HG03196 (cell line): ENCODE results near the gene JAML.
A peak's percentile ranks its signal among the peaks of the same experiment; 100 is the strongest.

Experiments
- ATAC-seq: cut with Tn5 transposase; IDR thresholded peaks from one replicate; pipeline ENCODE4 v1.9.1; 2021; ENCODE audit not compliant: unreplicated experiment

JAML gene

DNA sequence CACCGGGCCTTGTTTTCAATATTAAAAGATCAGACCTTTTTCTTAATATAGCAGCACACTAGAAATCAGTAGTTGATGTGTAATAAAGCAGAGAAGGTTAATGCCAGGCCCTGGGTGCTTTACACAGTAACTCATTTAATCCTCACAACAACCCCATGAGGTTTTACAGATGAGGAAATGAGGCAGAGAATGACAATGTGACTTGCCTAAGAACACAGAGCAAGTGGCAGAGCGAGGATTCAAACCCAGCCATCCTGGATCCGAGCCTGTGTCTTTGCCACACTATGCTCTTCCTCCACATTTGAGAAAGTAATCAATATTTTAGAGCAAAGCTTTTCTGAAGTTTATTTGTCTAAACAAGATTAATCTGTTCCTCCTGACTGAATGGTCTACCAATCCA is 7.2 kb downstream of the JAML start:
- no peak for ATAC-seq

DNA sequence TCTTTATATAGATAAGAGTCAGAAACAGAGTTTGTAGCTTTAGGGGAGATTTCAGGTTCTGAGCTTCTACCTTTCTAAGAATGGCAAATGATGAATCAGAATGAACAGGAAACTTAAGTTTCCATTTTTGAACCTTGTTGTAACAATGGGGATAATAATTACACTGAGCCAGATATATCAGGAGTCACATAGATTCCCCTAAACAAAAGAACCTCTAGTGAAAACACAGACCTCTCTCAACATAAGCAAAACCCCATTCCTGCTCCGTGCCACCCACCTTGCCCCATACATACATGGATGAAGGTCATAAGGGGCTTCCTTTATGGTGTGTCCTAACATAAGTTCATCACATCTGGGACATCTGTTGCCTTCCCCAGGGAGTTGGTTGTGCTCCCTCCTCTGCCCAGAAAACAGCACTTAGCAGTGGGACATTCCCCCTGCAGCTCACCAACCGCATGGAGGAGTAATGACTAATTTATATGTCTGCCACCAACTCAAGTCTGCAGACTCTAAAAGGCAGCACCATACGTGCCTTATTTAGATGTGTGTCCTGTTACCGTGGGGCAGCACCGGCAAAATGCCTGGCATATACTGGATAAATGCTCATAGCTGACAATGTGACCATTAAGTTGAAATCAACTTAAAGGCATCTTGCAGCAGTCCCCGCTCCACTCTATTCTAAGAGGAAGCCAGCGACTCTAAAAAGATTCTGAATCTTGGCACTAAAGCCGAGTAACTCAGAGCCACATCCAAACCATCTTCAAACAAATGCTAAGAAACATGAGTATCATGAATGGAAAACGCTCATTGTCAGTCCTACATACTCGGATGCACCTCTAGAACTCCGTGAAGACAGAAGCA is 8.0 kb downstream of the JAML start:
- ATAC-seq: peak; percentile 50

DNA sequence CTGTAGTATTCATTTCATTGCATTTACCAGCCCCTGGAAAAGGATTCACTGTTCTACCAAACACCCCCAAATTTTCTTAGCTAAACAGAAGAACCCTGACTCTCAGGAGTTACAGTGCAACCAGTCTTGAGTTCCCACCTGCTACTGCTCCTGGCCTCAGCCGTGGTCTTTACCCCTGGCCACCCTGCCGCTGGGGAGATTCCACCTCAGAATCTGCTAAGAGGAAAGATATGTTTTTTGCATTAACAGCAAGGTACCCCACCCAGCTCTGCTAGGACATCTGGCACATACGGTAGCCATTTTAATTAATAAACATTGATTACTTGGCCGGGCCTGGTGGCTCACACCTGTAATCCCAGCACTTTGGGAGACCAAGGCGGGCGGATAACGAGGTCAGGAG is 9.0 kb downstream of the JAML start:
- no peak for ATAC-seq

DNA sequence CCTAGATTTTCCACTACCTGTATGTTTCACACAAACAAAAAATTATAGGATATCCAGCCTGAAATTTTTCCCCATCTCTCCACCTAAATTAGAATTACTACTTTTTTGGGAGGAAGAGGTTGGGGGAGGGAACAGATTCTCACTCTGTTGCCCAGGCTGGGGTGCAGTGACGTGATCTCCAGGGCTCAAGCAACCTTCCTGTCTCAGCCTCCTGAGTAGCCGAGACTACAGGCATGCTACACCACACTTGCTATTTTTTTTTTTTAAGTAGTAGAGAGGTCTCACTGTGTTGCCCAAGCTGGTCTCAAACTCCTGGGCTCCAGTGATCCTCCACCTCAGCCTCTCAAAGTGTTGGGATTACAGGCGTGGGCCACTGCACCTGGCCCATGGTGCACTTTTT is 9.5 kb downstream of the JAML start:
- ATAC-seq: no peak

DNA sequence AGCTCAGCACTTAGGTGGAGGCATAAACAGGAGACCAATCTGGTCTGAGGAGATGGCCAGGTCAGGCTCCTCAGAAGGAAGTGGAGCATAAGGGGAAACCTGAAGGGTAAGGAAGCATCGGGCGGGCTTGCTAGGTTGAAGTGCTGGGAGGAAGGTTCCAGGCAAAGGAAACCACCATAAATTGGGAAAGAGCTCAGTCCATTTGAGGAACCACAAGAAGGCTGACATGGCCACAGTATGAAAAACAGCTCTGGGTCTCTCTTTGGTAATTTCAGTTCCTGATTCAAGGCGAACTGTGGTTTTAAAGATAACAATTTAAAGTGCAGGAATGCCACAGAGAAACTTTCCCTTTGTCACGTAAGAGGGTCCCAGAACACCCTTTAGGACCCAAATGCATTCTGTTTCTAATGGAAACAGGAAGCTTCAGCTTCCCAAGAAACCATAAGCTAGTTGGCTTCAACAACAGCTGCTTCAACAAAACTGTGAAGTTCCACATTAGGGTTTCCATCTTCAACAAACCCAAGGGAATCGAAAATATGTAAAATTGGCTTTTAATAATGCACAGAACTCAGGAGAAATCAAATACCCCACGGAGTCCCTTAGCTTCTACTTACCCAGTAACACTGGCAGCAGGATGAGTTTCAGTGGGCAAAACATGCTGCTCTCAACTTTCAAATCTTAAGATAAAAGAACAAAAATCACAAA is 10.4 kb downstream of the JAML start:
- ATAC-seq: no peak

DNA sequence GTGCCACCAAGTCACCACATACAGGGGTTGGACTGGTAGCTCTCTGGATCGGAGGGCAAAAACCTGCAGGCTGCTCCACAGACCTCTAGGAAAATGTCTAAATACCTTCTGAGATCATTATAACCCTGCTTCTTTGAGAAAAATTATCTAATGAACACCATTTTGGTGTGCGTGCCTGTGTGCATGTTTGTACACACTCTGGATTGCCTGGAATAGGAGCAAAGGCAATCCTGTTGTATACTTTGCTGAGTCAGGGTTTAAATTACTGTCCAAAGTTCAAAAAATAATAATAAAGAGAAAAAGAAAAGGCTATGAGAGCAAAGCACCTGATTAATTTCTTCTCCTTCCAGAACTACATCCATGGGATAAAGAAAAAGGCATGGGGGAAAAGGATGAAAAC is 11.0 kb downstream of the JAML start:
- ATAC-seq: no peak

DNA sequence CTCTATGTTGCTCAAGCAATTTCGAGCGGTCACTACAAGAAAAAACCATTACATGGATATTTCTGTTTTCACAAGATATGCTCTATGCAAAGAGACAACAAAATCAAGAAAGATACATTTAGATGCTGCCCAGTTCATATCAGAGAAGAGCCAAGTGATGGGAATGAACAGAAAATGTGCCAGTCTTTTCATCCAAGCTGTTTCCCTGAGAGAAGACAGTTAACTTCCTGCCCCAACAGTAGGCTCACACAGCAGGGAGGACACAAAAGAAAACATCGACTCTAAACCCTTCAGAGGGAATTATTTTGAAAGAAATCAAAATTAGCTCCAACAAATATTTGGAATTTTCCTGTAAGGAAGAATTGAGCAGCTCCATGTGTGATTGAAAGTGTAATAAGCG is 11.6 kb downstream of the JAML start:
- no peak for ATAC-seq

DNA sequence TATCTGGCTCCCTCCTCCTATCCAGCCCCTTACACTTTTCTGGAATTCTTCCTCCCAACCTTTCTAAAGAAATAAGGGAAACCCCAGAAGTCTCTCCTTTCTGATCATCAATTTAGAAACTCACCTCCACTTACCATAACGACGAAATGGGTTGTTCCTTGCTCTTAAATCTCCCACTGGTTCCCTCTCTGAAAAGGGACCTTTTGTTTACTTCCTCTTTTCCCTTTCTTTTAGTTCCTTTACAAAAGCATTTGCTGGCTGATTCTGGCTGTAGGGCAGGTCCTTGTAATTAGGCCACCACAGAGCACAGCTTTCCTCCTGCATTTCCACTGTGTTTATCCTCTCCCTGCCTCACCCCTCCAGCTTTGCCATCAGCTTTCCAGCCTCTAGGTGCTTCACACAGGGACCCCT is 12.0 kb downstream of the JAML start:
- ATAC-seq: no peak

DNA sequence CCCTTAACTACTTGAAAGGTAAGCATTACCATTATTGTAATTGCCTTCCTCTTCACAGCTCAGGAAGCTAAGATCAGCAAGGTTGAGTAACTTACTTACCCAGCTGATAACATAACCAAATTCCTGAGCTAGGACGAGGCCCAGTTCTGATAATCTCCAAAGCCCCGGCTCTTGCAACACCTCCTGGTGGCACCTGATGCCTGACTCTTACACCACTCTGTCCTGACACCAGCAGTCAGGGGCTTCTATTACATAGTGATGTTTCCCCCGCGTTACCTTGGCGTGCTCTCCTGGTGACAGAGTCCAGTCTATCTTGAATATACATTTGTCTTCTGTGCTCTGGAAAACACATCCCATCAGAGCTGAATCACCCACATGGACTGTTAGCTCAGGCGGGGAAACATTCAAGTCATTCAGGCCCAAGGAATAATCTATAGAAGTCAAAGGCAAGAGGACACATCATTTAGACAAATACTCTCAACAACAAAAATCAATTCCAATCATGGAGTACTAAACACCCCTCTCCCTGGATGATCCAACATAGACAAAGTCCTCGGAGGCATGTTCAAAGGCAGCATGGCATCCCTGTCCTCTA is 12.6 kb downstream of the JAML start:
- no peak for ATAC-seq

DNA sequence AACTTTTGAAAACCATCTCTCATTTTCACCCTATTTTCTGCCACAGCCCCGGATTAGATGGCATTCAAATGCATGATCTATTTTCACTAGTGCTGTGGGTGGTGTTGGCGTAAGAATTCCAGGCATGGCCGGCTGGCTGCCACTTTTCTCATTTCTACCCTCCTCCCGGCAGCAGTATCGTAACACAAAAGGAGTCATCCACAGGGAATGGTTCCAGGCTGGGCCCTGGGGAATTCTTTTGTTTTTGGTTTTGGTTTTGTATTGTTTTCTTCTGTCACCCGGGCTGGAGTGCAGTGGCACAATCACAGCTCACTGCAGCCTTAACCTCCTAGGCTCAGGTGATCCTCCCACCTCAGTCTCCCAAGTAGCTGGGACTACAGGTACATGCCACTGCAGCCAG is 13.8 kb downstream of the JAML start:
- ATAC-seq: no peak

DNA sequence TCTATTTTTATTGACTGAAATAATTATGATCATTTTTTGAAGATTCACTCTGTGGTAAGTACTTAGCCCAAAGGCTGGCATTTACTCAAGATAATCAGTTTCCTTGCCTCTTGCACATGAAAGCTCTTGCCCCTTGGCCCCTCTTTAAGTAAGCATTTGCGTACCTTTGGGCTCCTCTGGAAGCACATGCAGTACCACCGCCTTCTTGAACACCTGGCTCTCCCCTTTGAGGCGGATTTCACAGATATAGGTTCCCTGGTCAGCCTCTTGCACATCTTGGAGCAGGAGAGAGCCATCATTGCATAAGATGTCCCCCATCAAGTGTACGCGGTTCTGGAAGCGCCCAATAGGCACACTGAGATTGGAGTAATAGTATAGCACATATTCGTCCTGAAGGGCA is 14.5 kb downstream of the JAML start:
- ATAC-seq: no peak

DNA sequence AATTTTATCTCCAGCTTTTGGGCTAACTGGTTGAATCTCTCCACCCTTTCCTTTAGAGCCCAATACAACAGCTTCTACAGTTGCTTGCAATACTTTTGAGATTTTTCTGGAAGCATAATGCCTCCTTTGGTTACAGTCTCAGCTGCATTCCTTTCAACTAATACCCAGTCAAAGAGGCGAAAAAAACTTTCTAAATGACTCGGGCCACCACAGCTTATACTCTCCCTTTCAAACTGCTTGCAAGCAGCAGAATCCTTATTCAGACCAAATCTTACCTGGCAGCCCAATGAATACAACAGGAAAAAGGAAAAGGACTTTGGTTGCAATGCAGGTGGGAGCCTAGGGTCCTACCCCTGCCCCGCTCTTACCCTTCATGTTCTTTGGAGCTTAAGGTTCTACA is 15.8 kb downstream of the JAML start:
- no peak for ATAC-seq

DNA sequence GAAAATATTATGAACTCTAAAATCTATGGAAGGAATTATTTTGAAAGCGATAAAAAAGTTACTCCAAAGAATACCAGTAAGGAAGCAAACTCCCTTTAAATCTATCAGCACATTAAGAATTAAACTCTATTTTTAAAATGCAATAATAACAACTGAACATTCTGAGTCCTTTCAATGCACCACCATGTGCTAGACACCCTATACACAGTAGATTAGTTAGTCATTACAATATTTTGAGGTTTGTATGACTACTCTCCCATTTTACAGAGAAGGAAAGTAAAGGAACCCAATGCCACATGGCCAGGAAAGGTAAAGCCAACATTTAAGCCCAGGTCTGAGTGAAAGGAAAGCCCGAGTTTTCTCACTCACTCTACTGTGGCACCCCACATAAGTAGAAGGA is 17.7 kb downstream of the JAML start:
- no peak for ATAC-seq

DNA sequence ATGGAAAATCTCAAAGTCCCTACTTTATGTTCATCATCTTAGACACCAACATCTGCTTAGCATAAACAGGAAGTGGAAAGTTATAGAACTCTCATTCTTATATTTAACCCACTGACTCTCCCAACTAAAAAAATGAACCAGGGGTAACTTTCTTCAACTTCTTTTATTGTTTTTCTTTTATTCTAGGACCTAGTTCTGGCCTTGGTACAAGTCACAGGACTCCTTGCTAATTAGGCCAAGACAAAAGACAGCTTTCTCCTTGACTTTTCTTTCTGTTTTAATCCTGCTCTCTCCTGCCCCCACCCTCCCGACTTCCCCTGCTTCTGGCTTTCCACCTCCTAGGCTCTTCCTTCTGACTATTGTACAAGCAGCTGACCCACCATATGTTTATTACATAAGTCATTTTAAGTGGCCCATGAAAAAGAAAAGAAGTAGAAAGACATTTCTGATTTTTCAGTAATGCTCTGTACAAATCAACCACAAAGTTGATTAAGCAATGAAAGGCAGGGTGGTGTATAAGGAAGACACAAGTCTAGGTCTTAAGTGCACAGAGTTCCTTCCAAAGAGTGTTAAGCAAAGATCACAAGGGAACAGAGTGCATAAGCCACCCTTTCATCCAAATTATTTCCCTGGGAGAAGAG is 18.3 kb downstream of the JAML start:
- no peak for ATAC-seq

DNA sequence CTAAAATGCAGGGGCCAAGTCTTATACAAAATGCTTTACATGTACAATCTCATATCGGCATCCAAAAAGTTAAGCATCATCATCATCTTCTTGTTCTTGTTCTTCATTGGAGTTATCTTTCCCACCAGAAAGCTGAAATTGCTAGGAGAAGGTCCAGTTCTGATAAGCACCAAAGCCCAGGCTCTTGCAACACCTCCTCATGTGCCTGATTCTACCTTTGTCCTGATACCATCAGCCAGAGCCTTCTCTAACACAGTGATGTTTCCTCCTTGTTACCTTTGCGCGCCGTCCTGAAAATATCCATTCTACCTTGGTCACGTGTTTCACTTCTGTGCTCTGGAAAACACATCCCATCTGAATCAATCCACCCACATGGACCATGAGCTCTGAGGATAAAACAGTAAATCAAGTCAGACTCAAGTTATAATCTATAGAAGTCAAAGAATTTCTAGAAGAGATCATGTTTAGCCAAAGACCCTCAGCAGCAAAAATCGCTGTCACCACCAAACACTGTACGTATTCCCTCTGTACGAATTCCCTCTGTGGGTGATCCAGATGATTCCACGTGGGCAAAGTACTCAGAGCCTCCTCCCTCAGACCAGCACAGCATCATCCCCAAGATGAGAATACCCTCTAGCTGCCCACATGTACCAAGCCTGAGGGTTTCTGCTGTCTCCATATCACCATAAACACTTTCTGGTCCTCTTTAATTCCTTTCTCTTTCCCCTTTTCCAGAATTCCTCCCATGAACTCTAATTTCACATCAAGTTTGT is 19.0 kb downstream of the JAML start:
- ATAC-seq: no peak

DNA sequence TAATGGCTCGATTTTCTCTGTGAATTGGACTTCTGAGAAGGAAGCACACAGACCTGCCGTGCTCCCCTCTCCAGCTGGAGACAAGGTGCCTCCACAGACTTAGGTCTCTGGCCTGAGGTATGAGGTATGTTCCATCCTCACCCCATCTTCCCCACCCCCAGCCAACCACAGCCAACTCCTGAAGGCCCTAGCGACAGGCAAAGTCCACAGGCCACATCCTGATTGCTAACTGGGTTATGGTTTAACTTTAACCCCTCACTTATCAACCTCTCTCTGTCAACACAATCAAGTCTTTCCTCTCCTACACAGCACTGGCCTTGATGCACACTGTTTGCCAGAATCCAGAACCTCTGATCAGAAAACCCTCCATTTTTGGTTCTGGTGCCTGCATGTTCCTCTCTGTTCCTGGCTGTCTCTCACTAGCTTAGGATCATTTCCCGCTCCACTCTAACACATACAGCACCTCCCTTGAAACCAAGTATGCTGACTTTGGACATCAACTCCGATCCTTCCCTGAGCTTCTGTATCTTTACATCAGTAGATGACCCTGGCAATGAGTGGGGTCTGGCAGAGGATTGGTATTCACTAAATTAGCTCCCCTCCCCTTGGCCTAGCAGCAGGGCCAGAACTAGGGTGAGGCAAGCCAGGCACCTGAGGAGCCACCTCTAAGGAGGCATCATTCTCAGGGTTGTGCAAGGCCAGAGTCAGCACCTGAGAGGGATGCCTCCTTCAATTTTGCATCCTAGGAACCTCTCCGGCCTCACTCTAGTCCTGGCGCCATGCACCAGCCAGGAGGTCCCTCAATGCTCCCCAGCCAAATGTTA is 22.0 kb downstream of the JAML start:
- ATAC-seq: no peak

DNA sequence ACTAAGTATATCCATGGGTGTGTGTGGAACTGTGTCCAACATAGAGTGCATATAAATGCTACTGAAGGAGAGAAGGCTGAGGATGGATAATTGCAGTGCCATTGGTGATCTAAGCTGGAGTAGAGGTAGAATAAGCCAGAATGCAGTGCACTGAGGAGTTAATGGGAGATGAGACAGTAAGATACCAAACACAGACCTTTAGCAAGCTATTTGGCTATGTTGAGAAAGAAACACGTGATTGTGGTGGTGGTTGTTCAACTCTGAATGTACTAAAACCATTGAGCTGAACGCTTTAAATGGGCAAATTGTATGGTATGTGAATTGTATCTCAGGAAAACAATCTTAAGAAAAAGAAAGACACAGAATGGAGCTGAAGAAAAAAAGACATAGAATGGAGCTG is 22.8 kb downstream of the JAML start:
- no peak for ATAC-seq

DNA sequence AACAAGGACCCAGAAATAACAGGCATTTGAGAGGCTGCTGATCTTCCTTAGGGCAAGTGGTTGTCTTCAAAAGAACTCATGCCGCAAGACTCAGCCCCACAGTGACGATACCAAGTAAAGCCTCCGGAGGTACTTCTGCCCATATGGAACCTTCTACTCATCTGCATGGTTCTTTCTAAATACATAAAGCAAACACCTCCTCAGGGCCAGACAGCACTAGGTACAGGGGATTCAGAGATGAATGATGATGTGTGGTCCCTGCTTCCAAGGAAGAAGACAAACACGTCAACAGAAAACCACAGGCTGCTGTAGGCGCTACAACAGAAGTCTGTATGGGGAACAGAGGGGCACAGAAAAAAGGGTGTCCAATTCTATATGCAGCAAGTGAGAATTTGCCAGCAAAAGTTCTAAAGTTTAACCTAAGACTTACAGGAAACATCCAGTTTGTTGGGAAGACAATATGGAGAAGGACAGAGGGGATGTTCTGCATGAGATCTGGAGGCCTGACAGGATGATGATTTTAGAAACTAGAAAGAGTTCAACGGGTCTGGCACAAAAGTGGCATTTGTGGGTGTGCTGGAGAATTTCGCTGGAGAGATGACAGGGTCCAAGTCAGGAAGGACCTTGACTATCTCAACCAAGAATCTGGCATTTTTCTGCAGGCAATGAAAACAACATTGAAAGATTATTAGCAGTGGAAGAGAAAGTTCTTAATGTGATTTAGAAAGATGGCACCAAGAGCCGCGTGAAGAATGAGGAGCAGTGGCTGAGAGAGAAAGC is 23.7 kb downstream of the JAML start:
- no peak for ATAC-seq

DNA sequence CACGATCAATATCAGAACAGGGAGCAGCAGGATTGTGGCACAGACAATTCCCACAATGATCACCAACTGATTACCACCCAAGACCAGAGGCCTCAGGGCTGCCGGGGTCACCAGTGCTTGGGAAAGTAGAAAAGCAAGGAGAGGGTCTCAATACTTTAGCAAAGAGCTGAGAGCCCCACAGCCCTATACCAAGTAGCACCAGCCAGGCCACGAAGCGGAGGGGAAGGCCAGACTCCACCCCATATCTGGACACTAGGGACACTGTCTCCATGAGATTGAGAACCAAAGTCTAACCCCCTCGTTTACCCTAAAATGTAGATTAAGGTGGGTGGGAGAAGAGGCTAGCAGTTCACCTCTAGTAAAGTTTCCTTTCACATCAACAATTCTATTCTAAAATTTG is 24.3 kb downstream of the JAML start:
- ATAC-seq: no peak
